ENCODE measurements around the gene ATP5MC2. TPM values are rescaled to one million over a fixed set of nuclear protein-coding genes. Genes with fewer than 3 reads are reported as not detected.

Gene ATP5MC2
- total and polyA plus RNA-seq, 9 of the 15 experiments (the other 6 are each of a cell fraction or from before 2014, with no cell fraction given) = 314 to 1,208 (median 468) TPM

- TF ChIP-seq ZBTB26 (CRISPR knock-in tag; IDR thresholded peaks at IDR 0.05) (peak; percentile 90), CHD2 (IDR thresholded peaks at IDR 0.05; ENCODE audit: low read depth, low read length) (no peak), MLLT1 (IDR thresholded peaks at IDR 0.05) (peak; percentile 74 to 89), ZNF398 (CRISPR knock-in tag; IDR thresholded peaks at IDR 0.05) (no peak), NKRF (IDR thresholded peaks at IDR 0.05; ENCODE audit: borderline replicate concordance) (peak; percentile 61; the same call in 1 of the 2 replicates), PHF21A (IDR thresholded peaks at IDR 0.05; ENCODE audit: borderline replicate concordance, low read depth) (no peak), VEZF1 (CRISPR knock-in tag; IDR thresholded peaks at IDR 0.05) (no peak), NCOR1 (IDR thresholded peaks at IDR 0.05) (no peak)
Observed at GRCh38 chr12:53625373-53625945, 50.4 kb downstream of the ATP5MC2 start (continued).

Data from K562 (cell line).